Liver (tissue), 9 donors: ENCODE data around the gene RPTN. TPM values are rescaled to one million over a fixed set of nuclear protein-coding genes. Genes with fewer than 3 reads are reported as not detected.

Source experiments
- DNase-seq: peaks from one replicate; pipeline ENCODE4 v3.0.0-alpha.2; 2017; ENCODE audit warnings: low spot score
- H3K27ac ChIP-seq, 2 donors: one replicate each; pipeline ENCODE4 v1.7.0; 2013; ENCODE audit warnings: inconsistent platforms in 2 of 2, low read length in 2 of 2, control low read depth in 1 of 2, low read depth in 1 of 2, mild to moderate bottlenecking in 1 of 2
- H3K27me3 ChIP-seq, 4 donors: one replicate each; pipeline versions ENCODE4 v1.6.1 to v1.7.0; 2013; ENCODE audit warnings: low read length in 3 of 4, inconsistent platforms in 1 of 4, mild to moderate bottlenecking in 1 of 4, moderate library complexity in 1 of 4; ENCODE audit not compliant: control insufficient read depth in 4 of 4, insufficient read depth in 4 of 4
- H3K36me3 ChIP-seq, 4 donors: one replicate each; pipeline versions ENCODE4 v1.6.1 to v1.7.0; 2013; ENCODE audit warnings: low read length in 3 of 4, mild to moderate bottlenecking in 3 of 4, low read depth in 1 of 4, moderate library complexity in 1 of 4; ENCODE audit not compliant: control insufficient read depth in 4 of 4, insufficient read depth in 3 of 4
- H3K4me1 ChIP-seq, 4 donors: one replicate each; pipeline versions ENCODE4 v1.6.1 to v1.7.0; 2013; ENCODE audit warnings: low read length in 3 of 4, mild to moderate bottlenecking in 3 of 4, moderate library complexity in 1 of 4; ENCODE audit not compliant: control insufficient read depth in 4 of 4, insufficient read depth in 4 of 4
- H3K4me3 ChIP-seq, 3 donors: one replicate each; pipeline versions ENCODE4 v1.6.1 to v1.7.0; 2013; ENCODE audit warnings: low read length in 3 of 3, control low read depth in 1 of 3, low read depth in 1 of 3, mild to moderate bottlenecking in 1 of 3
- H3K9ac ChIP-seq, 2 donors: one replicate each; pipeline ENCODE4 v1.7.0; 2013; ENCODE audit warnings: low read length in 2 of 2, mild to moderate bottlenecking in 2 of 2, moderate library complexity in 2 of 2, control low read depth in 1 of 2, low read depth in 1 of 2
- H3K9me3 ChIP-seq, 4 donors: one replicate each; pipeline versions ENCODE4 v1.6.1 to v1.7.0; 2013; ENCODE audit warnings: low read length in 3 of 4; ENCODE audit not compliant: control insufficient read depth in 4 of 4
- ATF3 ChIP-seq: IDR thresholded peaks from 2 replicates; pipeline ENCODE4 v1.6.1; 2016; ENCODE audit warnings: antibody characterized with exemption
- EGR1 ChIP-seq, 2 donors: IDR thresholded peaks; 2 replicates each; pipeline ENCODE4 v1.6.1; 2016 to 2018; ENCODE audit warnings: antibody characterized with exemption in 2 of 2, low read depth in 2 of 2
- FOXA1 ChIP-seq: IDR thresholded peaks from 2 replicates; pipeline ENCODE4 v1.6.1; 2016; ENCODE audit warnings: antibody characterized with exemption
- FOXA2 ChIP-seq: IDR thresholded peaks from 2 replicates; pipeline ENCODE4 v1.6.1; 2016; ENCODE audit warnings: antibody characterized with exemption
- GABPA ChIP-seq, 2 donors: IDR thresholded peaks in 1 of 2; conservative IDR thresholded peaks in 1 of 2; 2 replicates each; pipeline ENCODE4 v1.6.1; 2016; ENCODE audit warnings: antibody characterized with exemption in 2 of 2, mild to moderate bottlenecking in 1 of 2, moderate library complexity in 1 of 2
- HNF4A ChIP-seq, 2 donors: conservative IDR thresholded peaks; 2 replicates each; pipeline ENCODE4 v1.6.1; 2016; ENCODE audit warnings: antibody characterized with exemption in 2 of 2, mild to moderate bottlenecking in 2 of 2
- HNF4G ChIP-seq: IDR thresholded peaks from 2 replicates; pipeline ENCODE4 v1.6.1; 2016; ENCODE audit warnings: antibody characterized with exemption
- JUND ChIP-seq, 2 donors: IDR thresholded peaks; 2 replicates each; pipeline ENCODE4 v1.6.1; 2016; ENCODE audit warnings: antibody characterized with exemption in 2 of 2
- NR2F2 ChIP-seq: IDR thresholded peaks from 2 replicates; pipeline ENCODE4 v1.6.1; 2016; ENCODE audit warnings: antibody characterized with exemption
- RAD21 ChIP-seq, 2 donors: IDR thresholded peaks; 2 replicates each; pipeline ENCODE4 v1.6.1; 2016; ENCODE audit warnings: antibody characterized with exemption in 2 of 2, mild to moderate bottlenecking in 2 of 2
- RXRA ChIP-seq, 2 donors: IDR thresholded peaks; 2 replicates each; pipeline ENCODE4 v1.6.1; 2017 to 2018; ENCODE audit warnings: antibody characterized with exemption in 2 of 2, mild to moderate bottlenecking in 1 of 2
- SP1 ChIP-seq: IDR thresholded peaks from 2 replicates; pipeline ENCODE4 v1.6.1; 2018; ENCODE audit warnings: antibody characterized with exemption, mild to moderate bottlenecking
- TAF1 ChIP-seq: conservative IDR thresholded peaks from 2 replicates; pipeline ENCODE4 v1.6.1; 2016; ENCODE audit warnings: antibody characterized with exemption, mild to moderate bottlenecking
- YY1 ChIP-seq: IDR thresholded peaks from 2 replicates; pipeline ENCODE4 v1.6.1; 2016; ENCODE audit warnings: antibody characterized with exemption, mild to moderate bottlenecking
- WGBS: extraction: QIAGEN DNeasy Blood & Tissue Kit; methylation state at CpG from one replicate; pipeline ENCODE4 v1.1.7; 2013; 5-methylcytosine and 5-hydroxymethylcytosine counted together
- polyA plus RNA-seq, 2 donors: library from polyadenylated mRNA; stranded (reverse) in 1 of 2; unstranded in 1 of 2; fragments of 200-250 nt in 1 of 2; fragments of >200 nt in 1 of 2; fragmentation: Nextera tagmentation in 1 of 2; extraction: Ambion mirVana in 1 of 2; gene quantifications; one replicate each; pipeline versions ENCODE4 v1.2.1 to v1.2.3, GENCODE V29; 2013 to 2015
- total RNA-seq, 2 donors: library from RNA; depleted of rRNA; stranded (reverse); fragments of >200 nt; gene quantifications; one replicate each; pipeline ENCODE4 v1.2.3, GENCODE V29; 2014
- TF ChIP-seq, protein P1 (sequence below): fragments of 150-350 bp; IDR thresholded peaks from 2 replicates; pipeline ENCODE4 v1.5.1; 2017; ENCODE audit warnings: improper control_type of control experiment, low read depth, low read length; ENCODE audit not compliant: missing input control
- TF ChIP-seq, protein P2 (sequence below): IDR thresholded peaks from 2 replicates; pipeline ENCODE4 v1.6.1; 2016; ENCODE audit warnings: antibody characterized with exemption
- TF ChIP-seq, protein P3 (sequence below): IDR thresholded peaks from 2 replicates; pipeline ENCODE4 v1.6.1; 2016; ENCODE audit warnings: antibody characterized with exemption
- TF ChIP-seq, protein P4 (sequence below): IDR thresholded peaks from 2 replicates; pipeline ENCODE4 v1.6.1; 2016; ENCODE audit warnings: antibody characterized with exemption, mild to moderate bottlenecking
- donor health status: healthy.
- donor health status: healthy.
- donor health status: healthy.
- donor health status: healthy.
- donor health status: healthy.

RPTN gene
- total and polyA plus RNA-seq, 4 donors = not detected

GRCh38 chr1:152191260-152191659 is 32.2 kb upstream of the RPTN start (continued):
- TF ChIP-seq SP1 = no peak
- TF ChIP-seq, protein P1, sequence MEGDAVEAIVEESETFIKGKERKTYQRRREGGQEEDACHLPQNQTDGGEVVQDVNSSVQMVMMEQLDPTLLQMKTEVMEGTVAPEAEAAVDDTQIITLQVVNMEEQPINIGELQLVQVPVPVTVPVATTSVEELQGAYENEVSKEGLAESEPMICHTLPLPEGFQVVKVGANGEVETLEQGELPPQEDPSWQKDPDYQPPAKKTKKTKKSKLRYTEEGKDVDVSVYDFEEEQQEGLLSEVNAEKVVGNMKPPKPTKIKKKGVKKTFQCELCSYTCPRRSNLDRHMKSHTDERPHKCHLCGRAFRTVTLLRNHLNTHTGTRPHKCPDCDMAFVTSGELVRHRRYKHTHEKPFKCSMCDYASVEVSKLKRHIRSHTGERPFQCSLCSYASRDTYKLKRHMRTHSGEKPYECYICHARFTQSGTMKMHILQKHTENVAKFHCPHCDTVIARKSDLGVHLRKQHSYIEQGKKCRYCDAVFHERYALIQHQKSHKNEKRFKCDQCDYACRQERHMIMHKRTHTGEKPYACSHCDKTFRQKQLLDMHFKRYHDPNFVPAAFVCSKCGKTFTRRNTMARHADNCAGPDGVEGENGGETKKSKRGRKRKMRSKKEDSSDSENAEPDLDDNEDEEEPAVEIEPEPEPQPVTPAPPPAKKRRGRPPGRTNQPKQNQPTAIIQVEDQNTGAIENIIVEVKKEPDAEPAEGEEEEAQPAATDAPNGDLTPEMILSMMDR = no peak
- TF ChIP-seq, protein P2, sequence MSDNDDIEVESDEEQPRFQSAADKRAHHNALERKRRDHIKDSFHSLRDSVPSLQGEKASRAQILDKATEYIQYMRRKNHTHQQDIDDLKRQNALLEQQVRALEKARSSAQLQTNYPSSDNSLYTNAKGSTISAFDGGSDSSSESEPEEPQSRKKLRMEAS = no peak

GRCh38 chr1:152190589-152190988 is 31.6 kb upstream of the RPTN start:
- H3K4me3 ChIP-seq = no peak overlapping the region
- no peaks in the 10 kb centered on the region for H3K9me3 ChIP-seq
- H3K4me1 ChIP-seq = peaks cover 0 to 25% (median 19%) of the 10 kb centered on the region in 4 donors
- H3K27me3 ChIP-seq = no peaks in the 10 kb centered on the region
- WGBS = 25% methylated on average over 2 of the region's 2 CpGs
- H3K36me3 ChIP-seq = no peaks in the 10 kb centered on the region
- TF ChIP-seq, protein P3, sequence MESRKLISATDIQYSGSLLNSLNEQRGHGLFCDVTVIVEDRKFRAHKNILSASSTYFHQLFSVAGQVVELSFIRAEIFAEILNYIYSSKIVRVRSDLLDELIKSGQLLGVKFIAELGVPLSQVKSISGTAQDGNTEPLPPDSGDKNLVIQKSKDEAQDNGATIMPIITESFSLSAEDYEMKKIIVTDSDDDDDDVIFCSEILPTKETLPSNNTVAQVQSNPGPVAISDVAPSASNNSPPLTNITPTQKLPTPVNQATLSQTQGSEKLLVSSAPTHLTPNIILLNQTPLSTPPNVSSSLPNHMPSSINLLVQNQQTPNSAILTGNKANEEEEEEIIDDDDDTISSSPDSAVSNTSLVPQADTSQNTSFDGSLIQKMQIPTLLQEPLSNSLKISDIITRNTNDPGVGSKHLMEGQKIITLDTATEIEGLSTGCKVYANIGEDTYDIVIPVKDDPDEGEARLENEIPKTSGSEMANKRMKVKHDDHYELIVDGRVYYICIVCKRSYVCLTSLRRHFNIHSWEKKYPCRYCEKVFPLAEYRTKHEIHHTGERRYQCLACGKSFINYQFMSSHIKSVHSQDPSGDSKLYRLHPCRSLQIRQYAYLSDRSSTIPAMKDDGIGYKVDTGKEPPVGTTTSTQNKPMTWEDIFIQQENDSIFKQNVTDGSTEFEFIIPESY = peak; percentile 41
- TF ChIP-seq, protein P1 = no peak
- TF ChIP-seq RAD21 (IDR thresholded peaks at IDR 0.05) (no peak), SP1 (no peak), NR2F2 (no peak), FOXA2 (peak; percentile 34), TAF1 (no peak), FOXA1 (no peak), EGR1 (IDR thresholded peaks at IDR 0.05; ENCODE audit: low read depth in 2 of 2) (no peak), RXRA (IDR thresholded peaks at IDR 0.05) (peak in 1 of 2 donors; percentile 45), HNF4G (no peak), ATF3 (no peak), HNF4A (conservative IDR thresholded peaks at IDR 0.05) (peak in 1 of 2 donors; percentile 31), YY1 (no peak), GABPA (IDR thresholded peaks at IDR 0.05 in 1 of 2, conservative IDR thresholded peaks at IDR 0.05 in 1 of 2) (no peak), JUND (IDR thresholded peaks at IDR 0.05) (peak in 1 of 2 donors; percentile 57)
- TF ChIP-seq, protein P4, sequence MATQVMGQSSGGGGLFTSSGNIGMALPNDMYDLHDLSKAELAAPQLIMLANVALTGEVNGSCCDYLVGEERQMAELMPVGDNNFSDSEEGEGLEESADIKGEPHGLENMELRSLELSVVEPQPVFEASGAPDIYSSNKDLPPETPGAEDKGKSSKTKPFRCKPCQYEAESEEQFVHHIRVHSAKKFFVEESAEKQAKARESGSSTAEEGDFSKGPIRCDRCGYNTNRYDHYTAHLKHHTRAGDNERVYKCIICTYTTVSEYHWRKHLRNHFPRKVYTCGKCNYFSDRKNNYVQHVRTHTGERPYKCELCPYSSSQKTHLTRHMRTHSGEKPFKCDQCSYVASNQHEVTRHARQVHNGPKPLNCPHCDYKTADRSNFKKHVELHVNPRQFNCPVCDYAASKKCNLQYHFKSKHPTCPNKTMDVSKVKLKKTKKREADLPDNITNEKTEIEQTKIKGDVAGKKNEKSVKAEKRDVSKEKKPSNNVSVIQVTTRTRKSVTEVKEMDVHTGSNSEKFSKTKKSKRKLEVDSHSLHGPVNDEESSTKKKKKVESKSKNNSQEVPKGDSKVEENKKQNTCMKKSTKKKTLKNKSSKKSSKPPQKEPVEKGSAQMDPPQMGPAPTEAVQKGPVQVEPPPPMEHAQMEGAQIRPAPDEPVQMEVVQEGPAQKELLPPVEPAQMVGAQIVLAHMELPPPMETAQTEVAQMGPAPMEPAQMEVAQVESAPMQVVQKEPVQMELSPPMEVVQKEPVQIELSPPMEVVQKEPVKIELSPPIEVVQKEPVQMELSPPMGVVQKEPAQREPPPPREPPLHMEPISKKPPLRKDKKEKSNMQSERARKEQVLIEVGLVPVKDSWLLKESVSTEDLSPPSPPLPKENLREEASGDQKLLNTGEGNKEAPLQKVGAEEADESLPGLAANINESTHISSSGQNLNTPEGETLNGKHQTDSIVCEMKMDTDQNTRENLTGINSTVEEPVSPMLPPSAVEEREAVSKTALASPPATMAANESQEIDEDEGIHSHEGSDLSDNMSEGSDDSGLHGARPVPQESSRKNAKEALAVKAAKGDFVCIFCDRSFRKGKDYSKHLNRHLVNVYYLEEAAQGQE = no peak
- TF ChIP-seq, protein P2 = peak; percentile 51
- no peak overlapping the region for H3K9ac ChIP-seq
- no peak overlapping the region for H3K27ac ChIP-seq
- no peak for DNase-seq
